HepG2 (cell line): Measurements from ENCODE around the gene ARMH1. TPM values are rescaled to one million over a fixed set of nuclear protein-coding genes. Genes with fewer than 3 reads are reported as not detected.

Source experiments
- ARNT ChIP-seq: fragments of 450-650 bp; IDR thresholded peaks from 2 replicates; pipeline ENCODE4 v1.6.1; 2017
- CHD4 ChIP-seq: fragments of 200-600 bp; sonication (generic); IDR thresholded peaks from 2 replicates; pipeline ENCODE4 v1.7.0; 2017; ENCODE audit warnings: mild to moderate bottlenecking, low read length, borderline replicate concordance
- DNMT1 ChIP-seq: sonication (generic); formaldehyde crosslinking; IDR thresholded peaks from 2 replicates; pipeline ENCODE4 v1.5.1; 2020; ENCODE audit warnings: mild to moderate bottlenecking, missing genetic modification reagents
- FOXO1 ChIP-seq: sonication (generic); formaldehyde crosslinking; IDR thresholded peaks from 2 replicates; pipeline ENCODE4 v1.4.0; 2020; ENCODE audit warnings: missing genetic modification reagents
- FUBP1 ChIP-seq: sonication (generic); formaldehyde crosslinking; IDR thresholded peaks from 2 replicates; pipeline ENCODE4 v1.5.1; 2020; ENCODE audit warnings: missing genetic modification reagents, mild to moderate bottlenecking, borderline replicate concordance
- HIVEP1 ChIP-seq: sonication (generic); formaldehyde crosslinking; IDR thresholded peaks from 2 replicates; pipeline ENCODE4 v1.4.0; 2020; ENCODE audit warnings: mild to moderate bottlenecking, missing genetic modification reagents
- HNF4A ChIP-seq: sonication (generic); formaldehyde crosslinking; IDR thresholded peaks from 2 replicates; pipeline ENCODE4 v1.4.0; 2020; ENCODE audit warnings: missing genetic modification reagents
- HNRNPLL ChIP-seq: fragments of 200-400 bp; formaldehyde crosslinking; IDR thresholded peaks from 2 replicates; pipeline ENCODE4 v1.6.1; 2017; ENCODE audit warnings: mild to moderate bottlenecking, low read depth, low read length; ENCODE audit not compliant: poor library complexity, severe bottlenecking
- IKZF5 ChIP-seq: IDR thresholded peaks from 2 replicates; pipeline ENCODE4 v1.6.1; 2018; ENCODE audit warnings: missing genetic modification reagents, mild to moderate bottlenecking, missing compliant biosample characterization
- NCOR1 ChIP-seq: fragments of 200-600 bp; sonication (generic); IDR thresholded peaks from 2 replicates; pipeline ENCODE4 v1.7.0; 2017; ENCODE audit warnings: antibody characterized with exemption, low read length, borderline replicate concordance
- RFX1 ChIP-seq: fragments of 450-650 bp; IDR thresholded peaks from 2 replicates; pipeline ENCODE4 v1.6.1; 2017
- RFX5 ChIP-seq: IDR thresholded peaks from 2 replicates; pipeline ENCODE4 v1.6.1; 2011; ENCODE audit warnings: low read depth, low read length, improper control_type of control experiment
- SIN3A ChIP-seq: IDR thresholded peaks from 2 replicates; pipeline ENCODE4 v1.6.1; 2011; ENCODE audit warnings: low read depth, mild to moderate bottlenecking, control low read depth, low read length, borderline replicate concordance
- SPEN ChIP-seq: sonication (generic); formaldehyde crosslinking; IDR thresholded peaks from 2 replicates; pipeline ENCODE4 v1.5.1; 2020; ENCODE audit warnings: low read depth, mild to moderate bottlenecking, missing genetic modification reagents
- TCF12 ChIP-seq, 2 experiments: fragments of 450-650 bp in 1 of 2; sonication (generic) in 1 of 2; formaldehyde crosslinking in 1 of 2; IDR thresholded peaks; 2 replicates each; pipeline versions ENCODE4 v1.6.1 to v1.8.0; 2017 to 2022; ENCODE audit warnings: antibody characterized with exemption in 1 of 2, mild to moderate bottlenecking in 1 of 2, missing genetic modification reagents in 1 of 2, moderate library complexity in 1 of 2
- ZBTB7A ChIP-seq: sonication (generic); formaldehyde crosslinking; IDR thresholded peaks from 2 replicates; pipeline ENCODE4 v1.8.0; 2022; ENCODE audit warnings: mild to moderate bottlenecking, missing genetic modification reagents
- ZNF205 ChIP-seq: IDR thresholded peaks from 2 replicates; pipeline ENCODE4 v1.6.1; 2018; ENCODE audit warnings: missing biosample characterization, missing genetic modification reagents
- ZNF337 ChIP-seq: sonication (generic); formaldehyde crosslinking; IDR thresholded peaks from 2 replicates; pipeline ENCODE4 v1.5.1; 2020; ENCODE audit warnings: missing genetic modification reagents, low read depth, mild to moderate bottlenecking, borderline replicate concordance
- ZNF460 ChIP-seq: sonication (generic); formaldehyde crosslinking; IDR thresholded peaks from 2 replicates; pipeline ENCODE4 v1.5.1; 2020; ENCODE audit warnings: missing genetic modification reagents, mild to moderate bottlenecking, borderline replicate concordance
- ZNF530 ChIP-seq: sonication (generic); formaldehyde crosslinking; IDR thresholded peaks from 2 replicates; pipeline ENCODE4 v1.5.0; 2020; ENCODE audit warnings: low read depth, mild to moderate bottlenecking, missing genetic modification reagents
- ZNF709 ChIP-seq: sonication (generic); formaldehyde crosslinking; IDR thresholded peaks from 2 replicates; pipeline ENCODE4 v1.5.0; 2020; ENCODE audit warnings: mild to moderate bottlenecking, missing genetic modification reagents
- ZNF746 ChIP-seq: sonication (generic); formaldehyde crosslinking; IDR thresholded peaks from 2 replicates; pipeline ENCODE4 v1.8.0; 2022; ENCODE audit warnings: mild to moderate bottlenecking, missing genetic modification reagents
- polyA plus RNA-seq, 8 experiments: library from polyadenylated mRNA; depleted of rRNA in 3 of 8; stranded (reverse) in 7 of 8; unstranded in 1 of 8; fragments of >200 nt; fragmentation: Illumina TruSeq in 4 of 8; extraction: Trizol in 4 of 8; gene quantifications; 2 replicates each; pipeline versions ENCODE4 v1.2.1 to v1.2.3, GENCODE V29; 2011 to 2016; ENCODE audit warnings: low read depth in 4 of 8, missing spikeins in 1 of 8, mixed read lengths in 1 of 8; ENCODE audit not compliant: insufficient read depth in 1 of 8
- total RNA-seq, 5 experiments: library from RNA; depleted of rRNA; stranded (reverse); fragments of >200 nt; fragmentation: Illumina TruSeq; extraction: Trizol; gene quantifications; 2 replicates each; pipeline ENCODE4 v1.2.3, GENCODE V29; 2016; ENCODE audit warnings: low read depth in 1 of 5
- TF ChIP-seq, protein P1 (sequence below): IDR thresholded peaks from 2 replicates; pipeline ENCODE4 v1.6.1; 2016
- TF ChIP-seq, protein P2 (sequence below): sonication (generic); formaldehyde crosslinking; IDR thresholded peaks from 2 replicates; pipeline ENCODE4 v1.8.0; 2022; ENCODE audit warnings: missing genetic modification reagents, mild to moderate bottlenecking, inconsistent platforms, borderline replicate concordance

ARMH1 gene
- total and polyA plus RNA-seq, 2 of the 13 experiments (the other 11 are each of a cell fraction or from before 2014, with no cell fraction given) = 0.69 TPM; not detected in 1

DNA sequence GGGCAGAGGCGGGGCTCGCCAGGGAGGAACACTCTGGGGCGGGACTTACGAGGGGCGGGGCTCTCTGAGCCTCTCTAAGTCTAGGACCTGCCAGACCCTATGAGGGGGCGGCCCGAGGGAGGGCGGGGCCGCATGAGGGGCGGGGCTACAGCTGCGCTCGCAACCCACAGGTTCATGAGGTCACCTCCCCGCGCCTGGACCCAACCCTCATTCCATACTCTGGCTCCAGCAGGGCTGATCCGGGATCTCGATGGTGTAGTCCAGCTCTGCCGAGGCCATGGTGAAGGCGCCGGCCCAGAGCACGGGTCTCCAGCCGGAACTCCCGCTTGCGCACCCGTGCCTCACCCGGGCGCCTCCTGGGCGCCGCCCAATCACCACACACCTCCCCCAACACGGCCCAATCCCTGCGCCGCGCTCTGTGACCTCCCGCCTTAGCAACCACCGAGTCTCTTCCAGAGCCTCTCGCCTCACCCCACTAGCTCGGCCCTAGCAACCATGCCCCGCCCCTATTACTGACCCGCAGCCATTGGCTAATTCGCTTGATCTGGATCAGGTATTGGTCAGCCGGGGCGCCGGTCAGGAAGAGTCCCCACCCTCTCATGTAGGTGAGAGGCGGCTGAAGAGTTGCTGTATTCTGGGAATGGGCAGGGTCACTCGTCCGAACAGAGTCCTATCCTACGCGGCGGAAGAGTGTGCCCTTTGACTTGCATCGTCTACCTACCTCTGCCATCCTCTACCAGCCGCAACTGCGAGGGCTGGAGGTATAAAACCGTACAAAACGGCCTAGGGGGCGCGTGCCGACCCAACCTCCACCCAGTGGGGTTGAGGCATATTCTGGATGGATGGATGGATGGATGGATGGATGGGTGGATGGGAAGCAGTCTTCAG lies at the start of gene ARMH1, which contains the start of gene TMEM53 (continued):
- TF ChIP-seq HNRNPLL = peak; percentile 62
- peak; percentile 98 for TF ChIP-seq RFX1
- TF ChIP-seq HIVEP1 (CRISPR knock-in tag) = no peak
- no peak for TF ChIP-seq ZNF530 (CRISPR knock-in tag)
- TF ChIP-seq ZNF460 (CRISPR knock-in tag) = no peak
- peak; percentile 54 for TF ChIP-seq HNF4A (CRISPR knock-in tag)
- TF ChIP-seq ZNF337 (CRISPR knock-in tag) = 0 out of 2 replicates have a peak, but pooled peaks have one; percentile 37
- TF ChIP-seq TCF12 (IDR thresholded peaks at IDR 0.05) = no peak
- TF ChIP-seq TCF12 (CRISPR knock-in tag; IDR thresholded peaks at IDR 0.05) = no peak
- no peak for TF ChIP-seq FUBP1 (CRISPR knock-in tag)
- TF ChIP-seq, protein P1, sequence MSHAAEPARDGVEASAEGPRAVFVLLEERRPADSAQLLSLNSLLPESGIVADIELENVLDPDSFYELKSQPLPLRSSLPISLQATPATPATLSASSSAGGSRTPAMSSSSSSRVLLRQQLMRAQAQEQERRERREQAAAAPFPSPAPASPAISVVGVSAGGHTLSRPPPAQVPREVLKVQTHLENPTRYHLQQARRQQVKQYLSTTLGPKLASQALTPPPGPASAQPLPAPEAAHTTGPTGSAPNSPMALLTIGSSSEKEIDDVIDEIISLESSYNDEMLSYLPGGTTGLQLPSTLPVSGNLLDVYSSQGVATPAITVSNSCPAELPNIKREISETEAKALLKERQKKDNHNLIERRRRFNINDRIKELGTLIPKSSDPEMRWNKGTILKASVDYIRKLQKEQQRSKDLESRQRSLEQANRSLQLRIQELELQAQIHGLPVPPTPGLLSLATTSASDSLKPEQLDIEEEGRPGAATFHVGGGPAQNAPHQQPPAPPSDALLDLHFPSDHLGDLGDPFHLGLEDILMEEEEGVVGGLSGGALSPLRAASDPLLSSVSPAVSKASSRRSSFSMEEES (CRISPR knock-in tag) = peak; percentile 34; the same call in 1 of the 2 replicates
- no peak; the same call in 1 of the 2 replicates for TF ChIP-seq FOXO1
- 0 out of 2 replicates have a peak, but pooled peaks have one; percentile 61 for TF ChIP-seq ZBTB7A (CRISPR knock-in tag)
- peak; percentile 89 for TF ChIP-seq RFX5
- TF ChIP-seq CHD4 = peak; percentile 37; the same call in 1 of the 2 replicates
- no peak; the same call in 1 of the 2 replicates for TF ChIP-seq IKZF5
- no peak for TF ChIP-seq ARNT
- TF ChIP-seq SPEN = peak; percentile 51; the same call in 1 of the 2 replicates
- peak; percentile 69; the same call in 1 of the 2 replicates for TF ChIP-seq NCOR1
- peak; percentile 26; the same call in 1 of the 2 replicates for TF ChIP-seq ZNF205
- no peak for TF ChIP-seq DNMT1
- TF ChIP-seq, protein P2, sequence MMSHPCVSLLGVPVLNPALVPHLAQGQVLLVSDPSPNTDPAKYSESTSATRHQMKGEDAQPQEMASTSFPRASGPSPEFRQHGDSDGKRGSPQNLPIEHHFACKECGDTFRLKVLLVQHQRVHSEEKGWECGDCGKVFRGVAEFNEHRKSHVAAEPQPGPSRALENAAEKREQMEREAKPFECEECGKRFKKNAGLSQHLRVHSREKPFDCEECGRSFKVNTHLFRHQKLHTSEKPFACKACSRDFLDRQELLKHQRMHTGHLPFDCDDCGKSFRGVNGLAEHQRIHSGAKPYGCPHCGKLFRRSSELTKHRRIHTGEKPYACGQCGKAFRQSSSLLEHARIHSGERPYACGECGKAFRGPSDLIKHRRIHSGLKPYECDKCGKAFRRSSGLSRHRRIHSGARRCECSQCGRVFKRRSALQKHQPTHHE (CRISPR knock-in tag) = no peak; the same call in 1 of the 2 replicates
- peak; percentile 62 for TF ChIP-seq ZNF709 (CRISPR knock-in tag)
- 0 out of 2 replicates have a peak, but pooled peaks have one; percentile 14 for TF ChIP-seq SIN3A
- TF ChIP-seq ZNF746 (CRISPR knock-in tag) = no peak
